Measurements from ENCODE around the gene HSPA12A. TPM values are rescaled to one million over a fixed set of nuclear protein-coding genes. Genes with fewer than 3 reads are reported as not detected.

HSPA12A gene
- total RNA-seq, 2 donors from 2014 or later = 10.1 to 11.5 TPM

- Histone ChIP-seq H3K4me1 (peaks cover 0 to 5% of the 10 kb centered on the region in 2 donors), H3K36me3 (no peaks in the 10 kb centered on the region), H3K27me3 (no peaks in the 10 kb centered on the region), H3K27ac (no peak overlapping the region), H3K4me3 (no peak overlapping the region), H3K9me3 (no peaks in the 10 kb centered on the region)
- TF ChIP-seq CTCF (IDR thresholded peaks at IDR 0.05) = no peak
- no peak for DNase-seq (ENCODE audit: low spot score)
Observed at GRCh38 chr10:116785282-116785681, 42.9 kb upstream of the HSPA12A start.

GRCh38 chr10:116784651-116785050, 42.3 kb upstream of the HSPA12A start:
- Histone ChIP-seq H3K9me3 (no peaks in the 10 kb centered on the region), H3K4me3 (no peak overlapping the region), H3K36me3 (no peaks in the 10 kb centered on the region), H3K27ac (no peak overlapping the region), H3K4me1 (peaks cover 0 to 5% of the 10 kb centered on the region in 2 donors), H3K27me3 (no peaks in the 10 kb centered on the region)
- DNase-seq (ENCODE audit: low spot score) = no peak
- no peak for TF ChIP-seq CTCF (IDR thresholded peaks at IDR 0.05)

- no peak for TF ChIP-seq CTCF (IDR thresholded peaks at IDR 0.05)
- H3K27me3 ChIP-seq = no peaks in the 10 kb centered on the region
- no peak overlapping the region for H3K4me3 ChIP-seq
- H3K27ac ChIP-seq = no peak overlapping the region
- no peaks in the 10 kb centered on the region for H3K36me3 ChIP-seq
- no peaks in the 10 kb centered on the region for H3K9me3 ChIP-seq
- peaks cover 0 to 5% of the 10 kb centered on the region in 2 donors for H3K4me1 ChIP-seq
- no peak for DNase-seq (ENCODE audit: low spot score)
Observed at GRCh38 chr10:116784035-116784434, 41.7 kb upstream of the HSPA12A start.

- Histone ChIP-seq H3K36me3 (no peaks in the 10 kb centered on the region), H3K4me1 (peaks cover 0 to 5% of the 10 kb centered on the region in 2 donors), H3K27ac (no peak overlapping the region), H3K9me3 (no peaks in the 10 kb centered on the region), H3K4me3 (no peak overlapping the region), H3K27me3 (no peaks in the 10 kb centered on the region)
- no peak for DNase-seq (ENCODE audit: low spot score)
- TF ChIP-seq CTCF (IDR thresholded peaks at IDR 0.05) = no peak
Observed at GRCh38 chr10:116783011-116783655, 40.8 kb upstream of the HSPA12A start.

GRCh38 chr10:116781370-116781884, 39.1 kb upstream of the HSPA12A start:
- TF ChIP-seq CTCF (IDR thresholded peaks at IDR 0.05) = no peak
- H3K4me1 ChIP-seq = no peaks in the 10 kb centered on the region

More at GRCh38 chr10:116781370-116781884, 39.1 kb upstream of the HSPA12A start:
- Histone ChIP-seq H3K27ac (no peak overlapping the region), H3K9me3 (no peaks in the 10 kb centered on the region), H3K4me3 (no peak overlapping the region), H3K27me3 (no peaks in the 10 kb centered on the region), H3K36me3 (no peaks in the 10 kb centered on the region)
- no peak for DNase-seq (ENCODE audit: low spot score)
